Stimulated activated CD8-positive, alpha-beta memory T cell treated with anti-CD3 and anti-CD28 coated beads, Interleukin-15, amount 100 ng/mL, for 4 hours (primary cell): Measurements from ENCODE around the gene GRB10.

Source experiments
- DNase-seq, 2 donors: peaks; one replicate each; pipeline ENCODE4 v3.0.0-alpha.2; 2020; ENCODE audit warnings: low read depth in 2 of 2

The GRB10 gene

GRCh38 chr7:50637725-50638643 is 144.7 kb downstream of the GRB10 start:
- no peak for DNase-seq

GRCh38 chr7:50634378-50634777 is 148.3 kb downstream of the GRB10 start:
- no peak for DNase-seq

GRCh38 chr7:50633414-50633710 is 149.3 kb downstream of the GRB10 start:
- DNase-seq = no peak

GRCh38 chr7:50632561-50633413 is 149.9 kb downstream of the GRB10 start:
- DNase-seq = peak in 1 of 2 donors; percentile 36

GRCh38 chr7:50631639-50632038 is 151.1 kb downstream of the GRB10 start:
- no peak for DNase-seq

- DNase-seq = no peak
Observed at GRCh38 chr7:50631100-50631499, 151.6 kb downstream of the GRB10 start.

- DNase-seq = no peak
Observed at GRCh38 chr7:50629238-50629901, 153.3 kb downstream of the GRB10 start.

- DNase-seq = no peak
Observed at GRCh38 chr7:50628434-50629084, 154.1 kb downstream of the GRB10 start.

- DNase-seq = no peak
Observed at GRCh38 chr7:50627824-50628361, 154.8 kb downstream of the GRB10 start.

GRCh38 chr7:50626286-50626685 is 156.4 kb downstream of the GRB10 start:
- DNase-seq = no peak

- DNase-seq = no peak
Observed at GRCh38 chr7:50625360-50625759, 157.3 kb downstream of the GRB10 start.

GRCh38 chr7:50622821-50623220 is 159.9 kb downstream of the GRB10 start:
- DNase-seq = no peak

- DNase-seq = no peak
Observed at GRCh38 chr7:50621973-50622490, 160.7 kb downstream of the GRB10 start.

- DNase-seq = no peak
Observed at GRCh38 chr7:50621206-50621605, 161.5 kb downstream of the GRB10 start.

GRCh38 chr7:50620433-50620832 is 162.3 kb downstream of the GRB10 start:
- DNase-seq = no peak

GRCh38 chr7:50619684-50620083 is 163.0 kb downstream of the GRB10 start:
- no peak for DNase-seq

GRCh38 chr7:50618281-50618680 is 164.4 kb downstream of the GRB10 start:
- DNase-seq = no peak

GRCh38 chr7:50615519-50616080 is 167.1 kb downstream of the GRB10 start:
- DNase-seq = no peak

- DNase-seq = no peak
Observed at GRCh38 chr7:50614721-50615518, 167.8 kb downstream of the GRB10 start.

- DNase-seq = no peak
Observed at GRCh38 chr7:50613473-50613872, 169.2 kb downstream of the GRB10 start.
